GM21737 (cell line): ENCODE measurements around the gene DLGAP4.
"Not testable (repeated sequence)": the region's sequence is repeated elsewhere in the genome, so short reads cannot be mapped to it uniquely, and the experiment has no call there.

Source experiments
- ATAC-seq: cut with Tn5 transposase; IDR thresholded peaks from one replicate; pipeline ENCODE4 v1.9.1; 2021; ENCODE audit warnings: mild to moderate bottlenecking, moderate library complexity; ENCODE audit not compliant: unreplicated experiment

Gene DLGAP4

DNA sequence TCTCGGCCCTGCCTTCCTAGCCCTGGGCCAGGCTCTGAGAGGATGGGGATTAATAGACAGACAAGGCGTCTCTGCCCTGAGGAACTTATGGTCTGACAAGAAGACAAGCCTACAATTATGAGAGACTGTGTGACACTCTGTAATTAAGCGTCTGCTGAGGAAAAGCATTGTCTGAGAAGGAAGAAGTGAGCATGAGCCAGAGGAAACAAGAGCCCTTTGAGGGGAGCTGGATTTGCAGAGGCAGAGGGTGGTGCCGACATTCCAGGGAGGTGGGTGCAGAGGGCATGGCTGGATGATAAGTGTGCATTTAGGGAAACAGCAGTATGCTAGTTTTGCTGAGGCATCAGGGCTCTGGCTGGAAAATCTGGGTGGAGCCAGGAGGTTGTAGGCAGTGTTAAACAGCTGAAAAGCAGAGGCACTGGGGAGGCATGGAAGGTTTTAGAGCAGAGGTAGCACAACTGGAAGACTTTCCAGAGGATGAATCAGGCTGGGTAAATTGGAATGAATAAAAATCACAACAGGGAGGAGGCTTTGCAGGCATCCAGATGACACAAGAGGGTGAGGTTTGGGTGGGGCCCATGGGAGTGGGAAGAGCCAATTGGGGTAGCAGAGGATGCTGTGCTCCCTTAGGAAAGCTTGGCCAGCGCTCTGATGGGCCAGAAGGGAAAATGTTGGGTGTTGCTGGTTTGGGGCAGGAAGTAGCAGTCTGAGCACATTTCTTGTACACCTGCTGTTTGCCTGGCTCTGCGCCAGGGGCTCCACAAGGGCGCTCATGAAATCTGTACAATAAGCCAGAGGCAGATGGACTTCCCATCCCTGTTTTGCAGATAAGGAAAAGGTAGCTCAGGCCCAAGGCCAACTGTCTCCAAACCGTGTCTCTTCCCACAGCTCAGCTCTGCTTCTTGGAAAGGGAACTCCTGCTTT is 161.2 kb downstream of the DLGAP4 start:
- ATAC-seq = no peak

DNA sequence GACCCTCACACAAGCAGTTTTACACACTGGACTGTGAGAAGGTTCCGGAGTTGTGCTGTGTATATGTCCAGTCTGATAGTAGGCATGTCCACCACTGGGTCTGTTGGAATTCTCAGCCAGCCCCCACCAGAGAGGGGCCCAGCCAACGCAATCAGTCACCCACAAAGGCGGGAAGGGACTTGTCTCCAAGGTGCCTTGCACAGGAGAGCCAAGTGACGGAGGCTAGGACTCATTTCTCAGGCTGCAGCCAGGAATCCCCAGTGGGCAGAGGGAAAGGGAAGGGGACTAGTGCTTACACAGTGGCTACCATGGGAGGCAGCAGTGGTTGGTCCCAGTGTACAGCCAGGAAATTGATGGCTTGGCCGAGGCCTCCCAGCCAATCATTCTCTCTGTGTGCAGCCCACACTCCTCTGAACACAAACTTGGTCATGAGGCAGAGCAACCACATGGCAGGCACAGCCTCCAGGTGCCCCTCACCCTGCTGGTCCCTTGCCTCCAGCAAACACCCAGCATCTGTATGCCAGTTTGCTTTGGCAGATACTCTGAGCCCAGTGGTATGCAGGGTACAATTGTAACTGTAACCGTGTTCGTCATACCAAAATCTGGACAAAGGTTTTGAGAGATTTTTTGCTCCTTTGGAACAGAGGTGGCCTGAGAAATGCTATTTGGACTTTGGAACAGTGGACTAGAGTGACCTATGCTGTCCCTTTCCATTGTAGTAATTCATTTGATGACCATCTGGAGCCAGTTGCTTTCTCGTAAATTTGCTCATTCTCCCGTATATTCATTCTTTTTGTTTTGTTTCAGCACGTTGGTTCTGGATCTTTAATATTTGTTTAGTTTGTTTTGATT is 162.2 kb downstream of the DLGAP4 start:
- ATAC-seq = no peak

DNA sequence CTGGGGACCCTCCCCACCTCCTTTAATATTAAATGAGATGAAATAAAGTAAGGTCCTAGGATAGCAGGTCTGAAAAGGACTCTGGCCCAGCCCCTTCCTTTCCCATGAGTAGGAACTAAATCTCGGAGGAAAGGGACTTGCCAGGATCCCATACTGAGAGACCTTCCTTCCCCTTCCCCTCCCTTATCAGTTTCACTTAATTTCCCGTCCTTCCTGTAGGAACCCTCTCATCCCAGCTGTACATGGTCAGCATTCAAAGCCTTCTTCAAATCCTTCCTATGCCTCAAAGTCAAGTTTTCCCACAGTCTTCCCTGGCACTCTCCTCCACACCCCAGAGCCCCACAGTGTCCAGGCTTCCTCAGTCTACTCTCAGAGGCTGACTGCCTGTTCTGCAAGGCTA is 163.8 kb downstream of the DLGAP4 start:
- no peak for ATAC-seq

DNA sequence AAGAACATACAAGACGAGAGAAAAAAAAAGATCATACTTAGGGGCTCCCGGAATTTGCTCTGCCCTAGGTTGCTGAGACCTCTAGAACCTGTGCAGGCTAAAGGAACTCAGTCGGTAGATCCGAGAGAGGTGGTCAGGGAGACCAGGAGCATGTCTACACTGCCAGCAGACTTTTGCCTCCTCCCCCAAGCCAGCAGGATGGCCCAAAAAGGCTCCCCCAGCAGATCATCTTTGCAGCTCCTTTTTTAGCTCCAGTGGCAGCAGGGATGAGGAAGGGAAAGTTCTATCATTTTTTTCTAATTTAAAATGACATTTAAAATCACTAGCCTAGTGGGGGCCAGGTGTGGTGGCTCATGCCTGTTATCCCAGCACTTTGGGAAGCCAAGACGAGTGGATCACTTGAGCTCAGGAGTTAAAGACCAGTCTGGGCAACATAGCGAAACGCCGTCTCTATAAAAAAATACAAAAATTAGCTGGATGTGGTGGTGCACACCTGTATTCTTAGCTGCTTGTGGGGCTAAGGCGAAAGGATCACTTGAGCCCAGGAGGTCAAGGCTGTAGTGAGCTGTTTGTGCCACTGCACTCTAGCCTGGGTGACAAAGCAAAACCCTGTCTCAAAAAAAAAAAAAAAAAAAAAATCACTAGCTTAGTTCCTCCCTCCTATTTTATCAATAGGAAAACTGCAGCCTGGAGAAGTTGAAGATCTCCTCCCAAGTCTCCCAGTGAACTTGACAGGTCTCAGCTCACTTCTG is 165.9 kb downstream of the DLGAP4 start:
- ATAC-seq = no peak

DNA sequence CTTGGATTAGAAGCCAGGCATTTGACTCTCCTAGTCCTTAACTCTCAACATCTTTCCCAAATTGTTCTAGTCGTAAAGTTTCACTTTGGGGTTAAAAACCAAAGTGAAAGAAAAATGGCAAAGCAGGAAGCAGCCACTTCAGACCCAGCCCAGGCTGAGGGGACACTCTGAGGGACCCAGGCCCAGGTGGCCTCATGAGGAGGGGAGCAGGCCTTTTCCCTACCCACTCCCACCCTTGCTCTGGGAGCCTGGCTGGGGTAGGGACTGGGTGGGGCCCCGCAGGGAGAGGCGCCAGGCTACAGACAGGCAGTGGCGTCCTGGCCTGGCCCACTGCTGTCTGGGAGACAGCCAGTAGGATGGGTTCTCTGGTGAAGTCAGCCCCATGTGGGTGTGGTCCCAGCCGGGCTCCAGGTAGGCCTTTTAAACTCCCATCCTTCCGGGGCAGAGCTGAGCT is 166.5 kb downstream of the DLGAP4 start:
- ATAC-seq = no peak

DNA sequence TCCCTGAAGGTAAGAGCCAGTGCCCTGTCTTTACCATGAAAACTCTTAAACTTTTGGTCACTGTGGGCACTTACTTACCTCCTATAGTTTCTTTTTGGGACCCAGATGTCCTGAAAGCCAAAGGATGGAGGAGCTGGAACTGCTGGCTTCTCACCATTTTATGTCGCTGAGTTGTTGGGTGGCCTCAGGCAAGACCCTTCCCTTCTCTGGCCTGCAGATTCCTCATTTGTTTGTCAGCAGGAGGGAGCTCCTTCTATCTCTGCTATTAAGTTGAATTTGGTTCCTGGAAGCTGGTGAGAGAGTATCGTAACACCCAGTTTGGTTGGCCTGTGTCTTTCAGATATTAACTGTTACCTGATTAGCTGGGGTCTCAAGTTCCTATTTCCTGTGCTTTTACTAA is 167.0 kb downstream of the DLGAP4 start:
- no peak for ATAC-seq

DNA sequence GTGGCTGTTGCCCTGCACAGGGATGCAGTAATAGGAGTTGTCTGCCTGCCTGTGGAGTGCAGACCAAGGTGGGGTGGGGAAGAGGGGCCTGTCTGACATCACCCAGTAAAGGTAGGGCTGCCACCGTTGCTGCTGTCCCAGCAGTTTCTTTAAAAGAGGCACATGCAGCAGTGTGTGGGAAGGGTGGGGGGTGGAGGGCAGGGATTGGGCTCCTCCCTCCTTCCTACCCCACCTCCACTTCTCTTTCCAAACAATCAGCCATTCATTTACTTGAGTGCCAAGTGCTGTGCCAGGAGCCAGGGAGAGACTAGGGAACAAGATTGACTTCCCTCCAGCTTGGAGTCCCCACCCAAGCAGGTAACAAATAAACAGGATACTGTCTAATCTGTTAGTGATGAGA is 168.4 kb downstream of the DLGAP4 start:
- ATAC-seq = no peak

DNA sequence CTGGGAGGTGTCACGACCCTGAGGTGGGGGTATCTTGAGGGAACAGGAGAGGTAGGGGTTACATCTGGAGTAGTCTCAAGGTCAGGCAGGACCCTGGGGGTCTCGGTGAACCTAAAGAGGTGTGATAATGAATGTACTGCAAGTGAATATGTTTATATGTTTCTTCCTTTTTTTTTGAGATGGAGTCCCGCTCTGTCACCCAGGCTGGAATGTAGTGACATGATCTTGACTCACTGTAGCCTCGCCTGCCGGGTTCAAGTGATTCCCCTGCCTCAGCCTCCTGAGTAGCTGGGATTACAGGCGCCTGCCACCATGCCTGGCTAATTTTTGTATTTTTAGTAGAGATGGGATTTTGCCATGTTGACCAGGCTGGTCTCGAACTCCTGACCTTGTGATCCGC is 168.9 kb downstream of the DLGAP4 start:
- not testable (repeated sequence) for ATAC-seq

DNA sequence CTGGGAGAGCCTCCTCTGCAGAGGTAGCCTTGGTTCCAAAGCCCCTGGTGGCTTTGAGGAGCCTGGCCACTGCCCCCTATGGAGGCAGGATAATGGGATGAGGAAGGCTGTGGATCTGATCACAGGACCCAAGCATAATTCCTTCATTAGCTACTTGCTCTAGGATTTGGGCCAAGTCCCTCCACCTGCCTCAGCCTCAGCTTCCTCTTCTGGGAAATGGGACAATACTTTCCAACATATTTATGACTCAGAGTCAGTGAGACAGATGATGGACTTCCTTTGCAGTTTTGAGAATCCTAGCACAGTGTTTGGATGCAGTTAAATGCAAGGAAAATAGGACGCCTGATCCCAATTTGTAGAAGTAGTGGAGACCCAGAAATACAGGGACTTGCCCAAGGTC is 171.3 kb downstream of the DLGAP4 start:
- no peak for ATAC-seq

DNA sequence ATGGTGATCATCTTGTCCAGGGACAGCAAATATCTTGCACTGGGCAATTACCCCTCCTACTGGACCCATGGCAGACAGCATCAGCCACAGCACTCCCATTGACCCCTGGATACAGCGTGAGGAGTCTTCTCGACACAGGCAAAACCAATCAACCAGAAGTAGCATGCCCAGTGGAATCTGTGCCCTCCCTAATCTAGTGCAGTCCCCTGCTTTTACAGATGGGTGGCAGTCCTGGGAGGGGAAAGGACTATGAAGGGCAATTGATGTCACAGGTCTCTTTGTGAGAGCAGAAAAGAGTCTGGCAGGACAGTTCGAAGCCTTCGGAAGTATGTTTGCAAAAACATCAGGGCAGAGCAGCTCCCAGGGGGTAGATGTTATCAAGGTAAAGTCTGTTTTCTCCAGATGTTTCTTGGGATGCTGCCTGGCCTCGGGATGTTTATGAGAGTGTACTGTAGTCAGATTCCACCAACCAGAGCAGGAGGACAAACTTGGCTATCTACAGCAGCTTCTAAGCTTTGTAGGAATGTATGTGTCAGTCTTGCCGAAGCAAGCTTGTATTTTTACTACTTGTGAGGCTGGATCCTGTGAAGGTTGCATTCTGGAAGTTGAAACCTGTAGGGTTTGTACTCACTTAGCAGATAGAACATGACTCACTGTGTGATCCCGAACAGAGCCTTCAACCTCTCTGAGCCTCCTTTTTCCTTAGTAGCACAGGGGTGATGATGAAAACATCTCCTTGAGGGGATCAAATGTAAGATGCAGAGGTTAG is 172.2 kb downstream of the DLGAP4 start:
- no peak for ATAC-seq

DNA sequence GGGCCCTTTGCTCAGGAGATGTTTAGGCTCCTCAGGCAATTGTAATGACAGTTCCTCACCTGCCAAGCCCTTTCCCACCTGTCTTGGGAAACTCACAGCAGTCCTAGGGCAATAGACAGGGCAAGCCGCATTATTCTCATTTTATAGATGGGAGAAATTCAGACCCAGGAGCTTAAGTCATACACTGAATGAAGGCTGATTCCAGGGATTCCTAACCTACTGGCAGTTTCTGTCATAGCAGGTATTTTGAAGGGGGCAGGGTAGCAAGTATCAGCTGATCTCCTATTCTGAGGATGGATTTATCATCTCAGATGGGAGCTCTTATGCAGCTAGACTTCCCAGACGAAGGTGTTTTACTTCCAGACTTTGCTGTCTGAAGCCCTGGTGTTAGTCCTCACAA is 173.8 kb downstream of the DLGAP4 start:
- ATAC-seq = no peak

DNA sequence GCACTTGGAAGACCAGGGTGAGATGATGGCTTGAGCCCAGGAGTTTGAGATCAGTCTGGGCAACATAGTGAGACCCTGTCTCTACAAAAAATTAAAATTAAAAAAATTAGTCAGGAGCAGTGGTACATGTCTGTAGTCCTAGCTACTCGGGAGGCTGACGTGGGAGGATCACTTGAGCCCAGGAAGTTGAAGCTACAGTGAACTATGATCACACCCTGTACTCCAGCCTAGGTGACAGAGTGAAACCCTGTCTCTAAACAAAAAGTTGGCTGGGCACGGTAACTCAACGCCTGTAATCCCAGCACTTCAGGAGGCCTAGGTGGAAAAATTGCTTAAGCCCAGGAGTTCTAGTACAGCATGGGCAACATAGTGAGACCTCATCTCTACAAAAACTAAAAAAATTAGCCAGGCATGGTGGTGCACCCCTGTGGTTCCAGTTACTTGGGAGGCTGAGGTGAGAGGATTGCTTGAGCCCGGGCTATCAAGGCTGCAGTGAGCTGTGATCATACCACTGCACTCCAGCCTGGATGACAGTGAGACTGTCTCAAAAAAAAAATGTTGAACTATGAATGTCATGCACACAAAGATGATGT is 174.4 kb downstream of the DLGAP4 start:
- no peak for ATAC-seq

DNA sequence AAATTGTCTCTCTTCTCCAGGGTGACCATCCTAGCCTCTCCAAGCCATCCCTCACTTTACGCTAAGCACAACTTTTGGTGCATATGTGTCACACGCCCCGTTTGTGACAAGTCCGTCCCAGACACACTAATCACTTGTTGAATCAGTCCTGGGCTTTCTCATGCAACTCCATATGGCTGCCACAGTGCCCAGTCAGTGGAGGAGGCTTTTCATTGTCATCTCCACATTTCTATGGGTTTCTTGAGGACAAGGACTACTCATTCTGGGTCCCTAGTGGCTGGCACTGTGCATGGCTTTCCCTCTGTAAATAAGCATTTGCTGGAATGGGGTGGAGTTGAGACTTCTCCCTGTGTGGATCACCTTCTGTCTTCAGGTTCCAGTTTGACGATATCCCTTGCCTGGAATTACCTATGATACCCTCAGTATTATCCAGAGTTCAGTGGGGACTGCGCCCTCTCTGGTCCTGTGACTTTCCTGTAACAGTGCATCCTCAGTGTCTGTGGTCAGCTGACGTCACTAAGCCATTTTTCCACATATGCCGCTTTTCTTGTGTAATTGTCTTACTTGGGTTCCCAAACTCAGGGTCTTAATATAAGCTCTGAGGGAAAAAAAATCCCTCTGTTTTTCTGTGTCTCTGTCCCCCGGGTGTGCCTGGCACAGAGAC is 175.4 kb downstream of the DLGAP4 start:
- ATAC-seq = no peak

DNA sequence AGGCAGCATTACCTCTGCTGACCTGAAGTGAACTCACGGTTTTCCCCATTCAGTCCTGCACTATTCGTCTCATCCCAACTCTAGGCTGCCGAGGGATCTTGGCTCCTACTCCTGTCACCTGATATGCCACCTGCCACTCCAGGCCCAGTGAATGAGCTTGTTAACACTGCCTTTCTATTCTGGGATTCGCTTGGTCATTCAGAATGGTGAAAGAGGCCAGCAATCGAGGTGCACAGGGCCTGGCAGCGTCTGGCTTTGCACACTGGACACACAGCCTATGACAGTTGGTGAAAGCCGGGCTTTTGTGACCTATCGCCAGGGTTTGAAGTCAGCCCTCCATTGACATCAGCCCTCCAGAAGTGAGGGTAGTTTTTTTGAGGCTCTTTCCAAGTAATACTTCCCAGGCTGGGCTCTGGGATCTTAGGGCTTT is 175.9 kb downstream of the DLGAP4 start:
- ATAC-seq = no peak

DNA sequence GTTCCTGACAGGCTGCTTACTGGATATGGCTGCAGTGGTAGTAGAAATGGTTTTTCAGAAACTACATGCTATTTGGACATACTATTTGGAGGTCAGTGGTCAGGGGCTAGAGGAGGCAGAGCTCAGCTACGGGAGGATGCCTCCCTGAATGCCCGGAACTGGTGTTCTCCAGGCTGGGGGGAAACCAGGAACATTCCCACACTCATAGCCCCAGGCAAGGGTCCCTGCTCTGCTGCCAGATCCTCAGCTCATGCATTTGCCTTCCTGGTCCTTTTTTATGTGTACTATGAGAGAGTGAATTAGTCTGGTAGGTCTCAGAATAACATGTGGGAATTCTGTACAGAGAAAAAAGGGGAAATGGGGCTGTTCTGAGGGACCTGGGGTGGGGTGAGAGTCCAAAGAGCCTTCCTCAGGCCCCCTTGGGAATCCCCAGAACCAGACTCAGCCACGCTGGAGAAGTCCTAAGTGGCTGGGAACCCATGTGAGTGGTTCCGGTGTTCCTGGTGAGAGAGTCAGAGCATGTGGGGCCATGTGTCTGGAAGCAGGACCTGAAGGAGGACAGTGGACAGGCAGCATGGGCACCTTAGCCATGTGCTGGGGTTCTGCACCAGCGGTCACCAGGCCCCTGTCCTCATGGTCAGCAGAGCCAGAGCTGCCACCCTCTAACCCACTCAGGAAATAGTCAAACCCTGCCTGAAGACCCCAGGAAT is 177.2 kb downstream of the DLGAP4 start:
- no peak for ATAC-seq

DNA sequence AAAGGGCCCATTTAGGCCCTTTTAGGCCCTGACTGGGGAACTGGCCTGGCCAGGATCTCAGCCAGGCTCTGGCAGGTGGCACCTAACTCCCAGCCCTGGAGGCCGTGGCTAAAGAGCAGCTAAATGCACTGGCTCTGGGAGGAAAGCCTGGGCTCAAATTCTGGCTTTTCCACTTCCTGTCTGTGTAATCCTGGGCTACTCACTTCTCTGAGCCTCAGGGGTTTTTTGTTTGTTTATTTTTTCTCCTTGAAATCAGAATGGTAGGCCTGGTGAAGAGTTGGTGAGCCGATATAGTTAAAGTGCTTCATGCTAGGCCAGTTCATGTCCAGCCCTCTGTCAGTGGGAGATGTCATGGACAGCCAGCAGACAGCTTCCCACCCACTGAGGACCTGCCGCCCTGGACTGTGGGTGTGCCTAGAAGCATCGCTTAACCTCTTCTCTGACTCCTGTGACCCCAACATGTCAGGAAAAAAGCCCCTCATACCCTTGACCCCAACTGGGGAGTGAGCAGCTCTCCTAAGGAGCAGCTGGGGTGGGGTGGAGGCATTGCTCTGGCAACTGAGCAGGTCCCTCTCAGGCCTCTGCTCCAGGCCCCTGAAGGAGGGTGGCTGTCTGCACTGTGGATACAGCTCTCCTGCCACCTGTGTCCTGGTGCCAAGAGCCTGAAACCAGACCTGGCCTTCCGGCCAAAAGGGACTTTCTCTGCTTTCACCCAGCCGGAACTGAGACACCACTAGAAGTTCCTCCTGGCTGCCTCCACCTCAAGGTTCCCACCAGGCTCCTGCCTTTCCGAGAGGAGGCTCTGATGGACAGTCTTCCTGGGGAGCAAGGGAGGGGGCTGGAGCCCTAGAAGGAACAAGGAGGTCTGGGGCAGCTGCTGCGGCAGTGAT is 178.0 kb downstream of the DLGAP4 start:
- ATAC-seq = no peak

DNA sequence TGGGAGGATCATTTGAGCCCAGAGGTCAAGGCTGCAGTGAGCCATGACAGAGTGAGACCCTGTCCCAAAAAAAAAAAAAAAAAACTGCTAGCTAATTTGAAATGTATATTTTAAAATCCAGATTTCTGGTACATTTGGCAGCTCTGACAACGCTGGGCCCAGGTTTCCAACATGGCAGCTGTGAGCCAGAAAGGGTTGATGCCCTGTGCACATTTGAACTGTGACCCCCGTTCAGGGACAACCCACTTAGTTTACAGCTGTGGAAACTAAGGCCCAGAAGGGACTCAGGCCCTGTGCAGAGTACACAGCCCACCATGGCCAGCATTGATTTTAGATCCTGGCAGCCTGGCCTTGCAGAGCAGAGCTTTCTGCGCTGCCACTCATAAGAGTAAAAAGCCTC is 179.1 kb downstream of the DLGAP4 start:
- no peak for ATAC-seq

DNA sequence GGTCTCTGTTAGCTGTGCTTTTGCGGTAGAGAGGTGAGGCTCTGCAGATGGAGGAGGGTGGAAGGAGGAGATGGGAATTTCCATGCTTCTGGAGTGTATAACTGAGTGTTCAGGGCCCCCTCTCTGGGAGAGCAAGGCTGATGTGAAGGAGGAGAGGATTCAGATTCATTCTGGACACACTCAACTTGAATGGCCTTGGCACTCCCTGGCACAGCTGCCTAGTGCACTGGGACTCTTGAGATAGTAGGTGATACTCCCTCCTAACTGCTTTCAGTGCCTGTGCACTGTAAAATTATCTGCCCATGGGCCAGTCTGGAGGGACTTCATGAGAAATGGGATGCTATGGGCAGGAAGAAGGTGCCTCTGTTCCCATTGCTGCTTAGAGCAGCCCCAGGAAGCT is 180.9 kb downstream of the DLGAP4 start:
- no peak for ATAC-seq
